Gastrocnemius medialis (tissue), 4 donors: ENCODE results near the gene TSNAX.

Experiments
- CTCF ChIP-seq, 5 experiments: fragments of 450-650 bp in 3 of 5; fragments of 200-600 bp in 2 of 5; sonication (generic) in 2 of 5; IDR thresholded peaks in 4 of 5; conservative IDR thresholded peaks in 1 of 5; 1 replicate in 4 of 5; 2 replicates in 1 of 5; pipeline ENCODE4 v1.5.1; 2016 to 2019; ENCODE audit warnings: antibody characterized with exemption in 5 of 5, mild to moderate bottlenecking in 3 of 5, moderate library complexity in 3 of 5
- POLR2A ChIP-seq, 2 donors: fragments of 450-650 bp; IDR thresholded peaks; one replicate each; pipeline ENCODE4 v1.6.1; 2017; ENCODE audit warnings: antibody characterized with exemption in 2 of 2, mild to moderate bottlenecking in 2 of 2, moderate library complexity in 2 of 2

- no peak for TF ChIP-seq CTCF (IDR thresholded peaks at IDR 0.05 in 4 of 5, conservative IDR thresholded peaks at IDR 0.05 in 1 of 5)
- no peak for TF ChIP-seq POLR2A (IDR thresholded peaks at IDR 0.05)
These were observed 30.3 kb downstream of the TSNAX start for GRCh38 chr1:231558708-231559185.
